ENCODE data around the gene WDR91.

DNA sequence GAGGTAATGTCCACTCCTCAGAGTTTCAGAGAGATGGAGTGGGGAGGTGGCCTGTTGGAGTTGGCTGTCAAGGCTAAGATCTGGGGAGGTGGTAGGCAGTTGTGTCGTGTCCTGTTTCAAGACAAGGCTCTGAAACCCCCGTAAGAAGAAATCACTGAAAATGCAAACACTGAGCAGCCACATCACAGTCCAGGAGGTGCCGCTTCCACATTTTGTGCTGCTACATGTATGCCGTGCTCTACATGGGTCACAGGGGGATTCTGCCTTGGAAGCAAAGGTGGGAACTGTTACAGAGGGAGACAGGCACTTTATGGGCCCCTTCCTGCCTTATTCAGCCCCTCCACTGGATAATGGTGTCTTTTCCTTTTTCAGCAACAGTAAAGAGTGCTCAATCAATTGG, 11.9 kb downstream of the WDR91 start:
- TF ChIP-seq EZH2 (IDR thresholded peaks at IDR 0.05; ENCODE audit: low read depth): no peak
- TF ChIP-seq, protein P1, sequence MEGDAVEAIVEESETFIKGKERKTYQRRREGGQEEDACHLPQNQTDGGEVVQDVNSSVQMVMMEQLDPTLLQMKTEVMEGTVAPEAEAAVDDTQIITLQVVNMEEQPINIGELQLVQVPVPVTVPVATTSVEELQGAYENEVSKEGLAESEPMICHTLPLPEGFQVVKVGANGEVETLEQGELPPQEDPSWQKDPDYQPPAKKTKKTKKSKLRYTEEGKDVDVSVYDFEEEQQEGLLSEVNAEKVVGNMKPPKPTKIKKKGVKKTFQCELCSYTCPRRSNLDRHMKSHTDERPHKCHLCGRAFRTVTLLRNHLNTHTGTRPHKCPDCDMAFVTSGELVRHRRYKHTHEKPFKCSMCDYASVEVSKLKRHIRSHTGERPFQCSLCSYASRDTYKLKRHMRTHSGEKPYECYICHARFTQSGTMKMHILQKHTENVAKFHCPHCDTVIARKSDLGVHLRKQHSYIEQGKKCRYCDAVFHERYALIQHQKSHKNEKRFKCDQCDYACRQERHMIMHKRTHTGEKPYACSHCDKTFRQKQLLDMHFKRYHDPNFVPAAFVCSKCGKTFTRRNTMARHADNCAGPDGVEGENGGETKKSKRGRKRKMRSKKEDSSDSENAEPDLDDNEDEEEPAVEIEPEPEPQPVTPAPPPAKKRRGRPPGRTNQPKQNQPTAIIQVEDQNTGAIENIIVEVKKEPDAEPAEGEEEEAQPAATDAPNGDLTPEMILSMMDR (conservative IDR thresholded peaks at IDR 0.05): no peak
